Measurements from ENCODE around the gene NEURL1B.

The NEURL1B gene

DNA sequence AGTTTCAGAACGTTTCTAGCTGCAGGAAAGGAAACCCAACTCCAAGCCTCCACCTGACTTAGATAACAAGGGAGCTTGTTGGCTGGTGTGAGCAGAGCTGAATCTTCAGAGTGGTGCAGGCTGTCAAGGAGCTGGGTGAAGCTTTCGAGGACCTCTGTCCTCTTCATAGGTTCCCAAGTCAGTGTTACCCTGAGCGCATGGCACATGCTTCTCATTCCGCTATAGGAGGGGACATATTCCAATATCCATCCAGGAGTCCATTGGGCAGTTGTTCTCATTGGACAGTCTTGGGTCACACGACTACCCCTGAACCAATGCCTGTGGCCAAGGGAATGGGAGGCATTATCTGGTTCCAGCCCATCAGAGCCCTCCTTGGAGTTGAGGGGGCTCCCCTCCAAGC is 79.6 kb downstream of the NEURL1B start:
- no peak for DNase-seq

DNA sequence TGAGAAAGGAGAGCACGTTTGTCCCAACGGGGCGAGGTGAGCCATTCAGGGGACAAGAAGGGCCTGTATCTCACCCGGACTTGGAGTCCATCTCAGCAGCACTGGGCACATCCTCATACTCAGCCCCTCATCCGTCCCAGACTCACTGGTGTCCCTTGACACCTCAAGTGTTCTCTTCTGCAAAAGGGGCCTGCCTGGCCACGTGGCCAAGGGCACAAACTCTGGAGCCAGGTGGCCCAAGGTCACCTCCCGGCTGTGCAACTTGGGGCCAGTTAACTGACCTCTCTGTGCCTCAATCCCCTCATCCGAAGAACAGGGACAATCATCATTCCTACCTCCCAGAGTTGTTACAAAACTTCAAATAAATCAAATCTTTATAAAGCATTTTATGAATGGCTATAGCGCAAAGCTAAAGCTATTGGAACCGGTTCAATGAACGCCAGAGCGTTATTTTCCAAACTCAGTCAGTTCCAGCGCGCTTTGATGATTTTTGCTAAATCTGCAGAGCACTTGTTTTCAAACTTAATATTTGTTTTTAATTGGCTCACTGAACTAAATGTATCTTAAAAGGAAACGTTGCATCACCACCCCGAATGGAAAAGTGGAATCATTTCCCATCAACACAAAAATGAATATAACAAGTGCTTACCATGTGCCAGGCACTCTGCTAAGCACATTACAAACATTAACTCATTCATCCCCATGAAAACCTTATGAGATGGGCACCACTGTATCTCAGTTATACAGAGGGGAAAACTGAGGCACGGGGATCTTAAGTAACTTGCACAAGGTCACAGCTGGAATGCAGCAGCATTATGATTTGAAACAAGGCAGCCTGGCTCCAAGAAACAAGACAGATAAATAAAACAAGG is 80.6 kb downstream of the NEURL1B start:
- no peak for DNase-seq

DNA sequence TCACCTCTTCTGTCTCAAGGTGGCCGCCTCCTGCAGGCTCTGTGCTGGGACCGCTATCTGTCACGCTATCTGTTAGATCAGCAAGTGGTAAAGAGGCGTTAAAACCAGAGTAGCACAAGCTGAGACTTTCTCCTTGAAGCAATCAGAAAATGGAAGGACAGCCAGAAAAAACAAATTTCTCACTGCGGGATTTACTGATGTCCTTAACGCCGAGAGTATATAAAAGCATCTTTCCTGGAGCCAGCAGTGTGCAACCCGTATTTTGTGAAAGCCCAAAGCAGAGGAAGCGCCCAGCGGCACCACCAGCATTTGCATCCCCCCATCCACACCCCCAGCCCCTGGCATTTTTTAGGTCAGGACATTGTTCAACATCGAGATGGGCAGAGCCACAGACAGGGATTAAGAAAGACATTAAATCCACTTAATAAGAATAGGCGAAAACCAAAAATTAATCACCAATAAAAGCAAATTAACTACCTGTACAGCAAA is 81.3 kb downstream of the NEURL1B start:
- no peak for DNase-seq

DNA sequence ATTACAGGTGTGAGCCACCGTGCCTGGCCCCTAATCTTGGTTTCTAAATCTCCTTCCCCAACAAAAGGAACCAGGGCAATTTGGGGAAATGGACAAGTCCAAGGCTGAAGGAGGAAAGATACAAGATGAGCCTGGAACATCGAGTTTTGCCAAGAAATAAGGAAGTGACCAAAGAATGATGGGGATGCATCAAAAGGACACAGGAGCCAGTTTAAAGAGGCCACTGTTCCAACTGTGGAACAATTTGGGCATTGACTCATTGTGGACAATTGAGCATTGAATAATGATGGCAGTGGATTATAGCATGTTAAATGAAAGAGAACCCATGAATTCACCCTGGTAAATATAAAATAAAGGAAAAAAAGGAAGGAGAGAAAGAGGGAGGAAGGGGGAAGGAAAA is 82.4 kb downstream of the NEURL1B start:
- DNase-seq: no peak

DNA sequence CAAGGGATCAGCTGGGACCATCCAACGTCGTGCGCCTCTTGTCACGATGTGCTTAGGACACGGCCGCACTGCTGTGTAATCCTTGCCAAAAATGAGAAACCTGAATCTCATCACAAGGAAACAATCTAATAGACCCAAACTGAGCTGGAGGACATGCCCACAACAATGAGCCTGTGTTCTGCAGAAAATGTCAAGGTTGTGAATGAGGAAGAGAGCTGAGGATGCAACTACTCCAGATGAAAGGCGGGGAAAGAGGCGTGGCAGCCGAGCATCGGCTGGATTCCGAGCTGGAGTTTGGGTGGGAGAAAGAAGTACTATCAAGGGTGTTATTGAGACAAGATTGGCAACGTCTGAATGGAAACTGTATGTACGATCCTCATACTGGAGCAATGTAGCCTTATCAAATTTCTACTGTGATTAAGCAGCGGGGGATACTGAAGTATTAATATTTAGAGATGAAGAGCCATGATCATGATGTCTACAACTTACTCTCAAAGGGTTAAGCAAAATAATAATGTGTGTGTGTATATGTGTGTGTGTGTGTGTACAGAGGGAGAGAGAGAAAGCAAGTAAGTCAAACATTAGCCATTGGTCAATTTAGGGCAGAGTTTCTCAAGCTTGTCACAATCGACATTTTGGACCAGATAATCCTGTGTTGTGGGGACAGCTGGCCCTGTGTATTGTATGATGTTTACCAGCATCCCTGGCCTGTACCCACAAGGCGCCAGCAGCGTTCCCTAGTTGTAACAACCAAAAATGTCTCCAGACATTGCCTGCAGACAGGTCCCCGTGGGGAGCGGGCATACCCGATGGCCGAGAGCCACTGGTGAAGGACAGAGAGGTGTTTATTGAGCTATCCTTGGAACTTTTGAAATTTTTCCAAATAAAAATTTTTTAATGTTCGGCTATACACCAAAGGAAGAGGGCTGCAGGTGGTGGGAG is 83.5 kb downstream of the NEURL1B start:
- no peak for DNase-seq

DNA sequence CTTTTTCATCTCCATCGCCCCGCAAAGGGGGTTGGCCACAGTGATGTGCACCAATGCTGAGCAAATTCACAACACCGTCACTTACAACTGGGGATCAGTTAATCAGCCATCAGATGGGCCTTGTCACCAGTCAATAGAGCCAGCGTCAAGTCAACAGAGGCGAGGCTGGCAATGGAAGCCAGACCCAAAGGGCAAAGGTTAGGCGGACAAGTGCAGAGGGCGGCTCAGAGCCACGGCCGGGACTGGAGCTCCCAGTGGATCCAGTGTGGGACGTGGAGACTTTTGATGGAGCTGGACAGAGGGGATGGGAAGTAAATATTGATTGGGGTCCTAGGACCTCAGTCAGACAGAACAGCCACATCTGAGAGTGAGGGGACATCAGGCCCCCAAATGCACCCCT is 84.2 kb downstream of the NEURL1B start:
- no peak for DNase-seq

DNA sequence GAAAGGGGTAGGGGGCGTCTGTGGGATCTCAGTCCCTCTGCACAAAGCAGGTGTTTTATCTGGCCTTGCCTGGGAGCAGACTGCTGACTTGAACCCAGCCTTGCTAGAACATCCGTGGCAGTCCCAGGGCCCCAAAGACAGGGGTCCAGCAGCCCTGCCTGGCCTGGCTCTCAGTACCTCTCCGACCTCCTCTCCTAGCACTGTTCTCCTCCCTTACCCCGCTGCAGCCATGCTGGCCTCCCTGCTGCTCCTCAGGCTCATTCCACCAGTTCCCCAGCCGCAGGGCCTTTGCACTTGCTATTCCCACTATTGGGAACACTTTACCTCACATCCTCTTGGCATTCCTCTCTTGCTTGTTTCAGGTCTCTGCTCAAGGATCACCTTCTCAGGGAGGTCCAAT is 84.7 kb downstream of the NEURL1B start:
- no peak for DNase-seq

DNA sequence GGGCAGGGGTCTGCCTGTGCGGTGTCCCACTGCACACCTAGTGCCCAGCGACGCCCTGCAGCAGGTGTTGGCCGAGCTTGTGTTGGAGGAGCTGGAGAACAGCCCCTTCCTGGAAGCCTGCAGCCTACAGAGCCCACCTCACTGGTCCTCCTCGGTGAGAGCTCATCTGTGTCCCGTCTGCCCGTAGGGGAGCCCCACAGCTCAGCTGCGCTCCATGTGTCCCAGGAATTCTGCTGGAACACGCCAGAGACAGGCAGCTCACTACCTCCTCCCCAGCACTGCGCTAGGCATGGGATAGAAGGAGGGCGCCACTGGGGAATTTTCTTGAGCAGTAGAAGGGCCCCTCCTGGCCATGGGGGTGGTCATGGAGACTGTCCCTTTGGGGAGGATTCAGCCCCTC is 85.9 kb downstream of the NEURL1B start:
- no peak for DNase-seq

DNA sequence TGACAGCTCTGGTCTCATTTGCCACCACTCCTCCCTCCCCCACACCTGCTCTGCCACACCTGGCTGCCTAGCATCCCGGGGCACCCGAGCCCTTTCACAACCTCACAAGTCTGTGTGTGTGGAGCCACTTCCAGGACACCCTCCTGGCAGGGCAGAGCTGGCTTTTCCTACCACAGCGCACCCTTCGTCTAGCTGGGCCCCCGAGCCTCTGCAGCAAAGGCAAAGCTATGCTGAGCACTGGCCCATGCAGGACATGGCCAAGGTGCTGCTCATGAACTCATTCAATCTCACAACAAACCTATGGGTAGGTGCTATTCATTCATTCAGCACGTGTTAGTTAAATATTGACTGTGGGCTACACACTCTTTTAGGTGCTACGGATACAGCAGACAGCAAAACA is 86.5 kb downstream of the NEURL1B start:
- no peak for DNase-seq

DNA sequence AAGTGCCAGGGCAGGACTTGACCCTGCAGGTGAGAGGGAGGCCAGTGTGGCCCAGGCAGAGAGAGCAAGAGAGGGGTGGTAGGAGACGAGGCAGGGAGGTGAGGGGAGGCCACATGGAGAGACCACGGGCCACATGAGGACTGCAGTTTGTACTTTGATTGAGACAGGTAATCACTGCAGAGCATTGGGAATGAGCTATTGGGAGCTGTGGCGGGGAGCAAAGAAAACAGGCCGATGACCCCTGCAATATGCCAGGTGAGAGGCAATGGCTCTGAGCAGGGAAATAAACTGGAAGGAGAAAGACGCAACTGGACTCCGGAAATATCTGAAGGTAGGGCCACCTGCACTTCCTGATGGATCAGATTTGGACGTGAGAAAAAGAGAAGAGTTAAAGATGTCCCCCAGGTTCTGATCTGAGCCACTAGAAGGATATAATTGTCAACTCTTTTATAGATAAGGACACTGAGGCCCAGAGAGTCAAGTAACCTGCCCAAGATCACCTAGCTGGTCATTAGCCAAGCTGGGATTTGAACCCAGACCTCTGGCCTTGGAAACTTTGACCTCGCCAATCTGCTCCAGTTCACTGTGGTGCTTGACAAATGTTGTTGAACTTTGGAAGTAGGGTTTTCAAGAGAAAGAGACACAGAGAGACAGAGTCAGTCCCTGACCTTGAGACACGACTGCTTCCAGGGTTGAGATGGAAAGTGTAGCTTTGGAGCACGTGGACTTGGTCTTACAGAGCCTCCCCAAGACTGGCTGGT is 87.6 kb downstream of the NEURL1B start:
- no peak for DNase-seq

DNA sequence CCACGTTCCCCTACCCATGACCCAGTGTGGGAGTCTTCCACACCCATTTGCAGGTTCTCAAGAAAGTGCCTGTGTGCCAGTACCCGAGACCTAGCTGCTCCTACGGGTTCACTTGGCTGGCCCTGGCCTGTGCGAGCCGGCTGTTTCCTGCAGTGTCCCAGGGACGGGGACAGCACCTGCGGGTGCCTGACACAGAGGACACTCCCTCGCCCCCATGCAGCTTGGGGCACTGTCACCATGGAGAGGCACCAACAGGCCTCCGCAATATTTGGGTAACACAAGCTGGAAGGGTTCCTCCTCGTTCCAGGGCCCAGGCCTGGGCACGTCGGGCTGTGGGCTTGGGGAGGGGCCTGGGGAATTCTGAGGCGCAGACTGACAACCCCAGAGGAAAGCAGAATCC is 88.5 kb downstream of the NEURL1B start:
- no peak for DNase-seq

DNA sequence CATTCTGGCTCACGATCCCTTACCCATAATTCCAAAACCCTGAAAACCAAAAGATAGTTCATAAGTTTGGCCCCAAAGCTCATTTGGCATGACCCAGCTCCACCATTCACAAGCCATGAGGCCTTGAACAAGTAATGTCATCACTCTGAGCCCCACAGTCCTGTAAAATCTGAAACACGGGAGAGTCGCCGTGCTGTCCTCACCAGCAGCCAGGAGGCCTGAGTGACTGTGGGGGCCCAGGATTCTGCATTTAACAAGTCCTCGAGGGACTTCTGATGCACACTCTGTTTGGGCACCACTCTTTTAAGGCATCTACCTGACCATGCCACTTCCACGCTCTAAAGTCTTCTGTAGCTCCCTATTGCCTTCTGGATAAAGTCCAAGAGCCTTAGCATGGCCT is 89.2 kb downstream of the NEURL1B start:
- no peak for DNase-seq

DNA sequence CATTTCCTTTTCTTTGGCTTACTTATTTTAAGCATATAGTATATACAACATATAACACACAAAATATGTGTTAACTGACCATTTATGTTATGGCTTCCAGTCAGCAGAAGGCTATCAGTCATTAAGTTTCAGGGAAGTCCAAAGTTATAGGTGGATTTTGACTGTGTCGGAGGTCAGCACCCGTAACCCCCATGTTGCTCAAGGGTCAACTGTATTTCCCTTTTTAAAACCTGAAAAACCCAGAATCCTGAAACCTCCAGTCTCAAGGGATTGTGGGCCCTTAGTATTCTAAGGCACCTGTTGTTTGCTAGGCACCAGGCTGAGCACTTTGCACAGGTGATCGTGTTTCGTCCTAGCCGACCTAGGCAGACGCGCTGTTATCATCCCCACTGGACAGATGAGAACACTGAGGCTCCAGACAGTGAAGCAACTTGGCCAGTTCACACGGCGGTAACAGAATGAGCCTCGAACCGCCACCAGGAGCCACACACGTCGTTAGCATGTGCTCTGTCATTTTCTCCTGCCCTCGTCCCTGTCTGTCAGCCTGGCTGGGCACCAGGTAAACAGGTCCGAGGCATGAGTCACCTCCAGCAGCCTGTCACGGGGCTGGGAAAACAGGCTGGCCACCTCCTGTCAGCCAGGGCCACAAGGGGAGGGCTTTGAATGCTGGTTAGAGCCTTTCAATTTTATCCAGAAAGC is 90.1 kb downstream of the NEURL1B start:
- no peak for DNase-seq

DNA sequence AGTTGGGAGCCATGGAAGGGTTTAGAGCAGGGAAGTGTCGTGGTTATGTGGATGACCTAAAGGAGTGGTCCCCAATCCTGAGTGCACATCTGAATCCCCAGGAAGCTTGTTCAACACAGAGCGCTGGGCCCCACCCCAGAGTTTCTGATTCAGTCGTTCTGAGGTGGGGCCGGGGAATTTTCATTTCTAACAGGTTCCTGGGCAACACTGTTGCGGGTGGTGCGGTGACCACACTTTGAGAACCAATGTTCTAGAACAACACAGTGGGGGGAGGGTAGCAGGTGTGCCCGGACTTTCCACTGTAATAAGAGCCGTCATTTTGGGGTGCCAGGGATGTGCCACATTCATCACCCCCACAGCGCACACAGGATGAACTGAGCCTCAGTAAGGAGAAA is 90.6 kb downstream of the NEURL1B start:
- DNase-seq: no peak

DNA sequence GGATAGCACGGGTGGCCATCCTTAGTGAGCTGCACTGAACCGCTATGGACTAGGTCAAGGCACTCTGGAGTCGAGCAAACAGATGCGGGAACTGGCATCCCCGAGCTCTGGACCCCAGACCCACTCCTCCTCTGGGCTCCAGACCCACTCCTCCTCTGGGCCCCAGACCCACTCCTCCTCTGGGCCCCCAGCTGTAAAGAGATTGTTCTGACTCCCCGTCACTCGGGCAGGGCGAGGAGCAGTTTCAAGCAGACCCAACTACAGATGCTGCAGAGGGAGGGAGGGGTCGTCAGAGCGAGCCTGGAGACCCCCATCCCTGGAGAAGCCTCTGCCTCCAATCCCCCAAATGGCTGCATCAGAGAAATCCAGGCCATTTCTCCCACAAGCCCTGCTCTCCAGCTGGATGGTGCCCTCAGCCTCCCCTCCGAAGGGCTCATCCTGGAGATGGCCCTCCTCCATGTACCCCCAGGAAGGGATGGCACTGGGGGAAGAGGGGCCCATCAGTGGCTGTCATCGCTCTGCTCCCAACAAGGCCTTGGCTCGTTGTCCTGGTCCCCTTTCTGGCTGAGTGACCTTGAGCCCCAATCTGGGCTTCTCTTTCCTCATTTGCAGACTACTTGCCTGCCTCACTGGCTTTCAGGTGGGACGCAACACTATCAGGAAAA is 91.3 kb downstream of the NEURL1B start:
- DNase-seq: no peak

DNA sequence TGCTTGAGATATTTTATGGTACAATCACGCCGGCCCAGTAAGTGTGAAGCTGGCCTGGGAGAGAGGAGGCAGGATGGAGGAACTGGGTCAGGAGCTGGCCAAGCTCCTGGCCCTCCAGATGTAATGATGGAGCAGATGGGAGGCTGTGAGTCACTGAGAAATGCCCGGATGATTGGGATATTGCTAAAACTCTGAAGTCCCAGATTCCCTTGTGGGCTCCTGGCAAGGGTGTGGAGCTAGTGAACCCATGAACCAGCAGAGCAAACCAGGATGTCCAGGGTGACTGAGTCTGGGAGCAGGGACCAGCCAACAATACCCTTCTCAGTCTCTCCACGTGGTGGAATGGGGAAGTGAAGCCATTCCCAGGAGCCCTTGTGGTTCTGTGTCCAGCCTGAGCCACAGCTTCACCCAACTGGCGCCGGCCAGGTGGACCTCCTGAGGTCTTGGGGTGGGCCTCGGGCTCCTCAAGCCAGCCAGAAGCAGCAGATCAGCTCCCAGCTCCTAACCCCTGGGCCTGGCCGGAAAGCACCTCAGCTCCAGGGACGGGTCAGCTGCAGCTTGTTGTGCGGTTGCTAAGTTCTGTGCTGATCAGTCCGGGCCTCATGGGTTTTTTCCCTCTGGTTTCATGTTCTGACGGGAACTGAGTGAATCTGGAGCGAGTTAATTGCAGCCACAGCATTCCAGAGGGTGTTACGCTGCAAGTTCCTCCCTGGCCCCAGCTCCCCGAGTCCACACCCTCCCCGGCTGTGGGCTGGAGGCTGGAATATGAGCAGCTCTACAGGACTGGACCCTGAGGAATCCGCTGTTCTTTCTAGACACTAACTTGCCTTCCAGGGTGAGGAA is 92.3 kb downstream of the NEURL1B start:
- no peak for DNase-seq

DNA sequence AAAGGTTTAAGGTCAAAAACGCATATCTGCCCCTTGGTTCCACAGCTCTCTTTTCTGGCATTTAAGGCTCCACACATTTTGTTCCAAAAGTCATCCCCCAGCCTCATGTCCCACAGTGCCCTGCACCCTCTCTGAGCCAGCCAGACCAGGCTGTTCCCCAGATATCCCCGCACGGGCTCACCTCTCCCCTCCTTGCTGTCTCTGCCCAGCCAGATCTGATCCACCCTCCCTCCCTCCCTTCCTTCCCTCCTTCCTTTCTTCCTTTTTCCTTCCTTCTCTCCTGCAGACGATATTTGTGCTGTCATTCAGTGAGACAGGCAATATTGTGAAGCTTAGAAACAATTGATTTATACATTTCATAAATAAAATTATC is 92.9 kb downstream of the NEURL1B start:
- DNase-seq: no peak

DNA sequence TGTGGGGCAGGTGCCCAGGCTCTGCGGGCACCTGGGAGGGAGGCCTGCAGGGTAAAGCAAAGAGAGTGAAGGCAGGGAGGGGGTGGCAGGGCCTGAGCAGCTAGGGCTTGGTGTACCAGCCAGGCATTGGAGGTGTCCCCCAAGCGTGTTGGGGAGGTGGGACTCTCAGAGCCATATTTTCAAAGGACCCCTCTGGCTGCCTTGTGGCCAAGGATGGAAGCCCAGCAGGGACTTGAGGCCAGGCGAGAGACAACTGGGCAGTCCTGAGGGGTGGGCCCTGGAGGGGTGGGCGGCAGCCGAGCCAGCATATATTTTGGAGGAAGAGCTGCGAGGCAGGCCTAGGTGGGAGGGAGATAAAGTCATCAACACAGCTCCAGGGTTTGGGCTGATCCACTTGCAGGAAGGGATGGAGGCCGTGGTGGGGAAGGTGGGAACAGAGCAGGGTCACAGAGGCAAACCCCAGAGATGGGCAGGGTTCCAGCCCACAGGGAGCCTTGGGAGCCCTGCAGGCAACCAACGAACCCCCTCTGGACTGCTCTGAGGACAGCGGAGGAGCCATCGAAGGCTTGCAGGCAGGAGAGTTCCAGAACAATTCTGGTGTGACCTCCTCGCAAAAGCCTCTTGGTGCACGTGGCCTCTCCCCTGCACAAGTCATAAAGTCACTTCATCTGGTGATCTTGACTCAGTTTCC is 94.2 kb downstream of the NEURL1B start:
- no peak for DNase-seq

DNA sequence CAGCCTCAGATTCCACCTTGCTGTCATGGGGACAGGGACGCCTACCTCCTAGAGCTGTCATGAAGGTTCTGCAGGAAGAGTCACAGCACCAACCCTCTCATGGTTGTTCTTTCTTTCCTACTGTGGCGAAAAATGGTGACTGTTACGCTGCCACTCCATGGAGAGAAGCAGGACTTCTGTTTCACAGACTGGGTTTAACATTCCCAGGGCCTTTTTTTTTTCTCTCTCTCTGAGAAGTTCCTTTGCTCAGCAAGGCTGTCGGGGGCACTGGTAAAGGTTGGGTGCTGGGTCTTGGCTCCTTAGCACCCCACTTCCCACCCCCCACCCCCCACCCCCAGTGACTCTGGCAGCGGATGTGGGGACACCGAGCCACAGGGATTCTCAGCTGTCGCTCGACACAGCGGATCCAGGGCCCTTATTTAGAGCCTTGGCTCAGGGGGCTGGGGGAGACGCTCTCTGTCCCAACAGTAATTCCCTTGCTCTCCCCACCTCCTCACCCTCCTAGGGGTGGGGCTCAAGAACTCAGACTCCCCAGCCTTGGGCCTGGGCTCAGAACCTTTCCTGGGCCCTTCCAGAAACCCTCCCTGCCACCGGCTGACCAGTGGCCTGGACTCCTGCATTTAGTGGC is 95.6 kb downstream of the NEURL1B start:
- no peak for DNase-seq

DNA sequence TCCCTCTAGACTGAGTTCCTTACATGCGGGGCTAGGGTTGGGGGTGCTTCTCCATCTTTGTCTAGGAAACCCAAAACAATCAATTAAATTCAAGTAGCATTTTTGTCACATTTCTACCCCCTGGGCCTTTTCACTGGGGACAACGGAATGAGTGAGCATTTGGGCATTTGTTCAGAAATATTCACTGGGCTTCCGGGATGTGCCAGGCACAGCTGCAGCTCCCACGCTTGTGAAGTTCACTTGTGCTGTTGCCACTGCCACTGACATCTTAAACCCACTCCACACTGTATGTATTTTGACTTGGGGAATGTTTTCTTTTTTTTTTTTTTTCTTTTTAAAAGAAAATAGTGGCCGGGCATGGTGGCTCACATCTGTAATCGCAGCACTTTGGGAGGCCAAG is 98.3 kb downstream of the NEURL1B start:
- DNase-seq: no peak
